Subcutaneous abdominal adipose tissue (tissue), 5 donors: ENCODE measurements around the gene TDO2.

Source experiments
- H3K27ac ChIP-seq: one replicate; pipeline ENCODE4 v1.7.0; 2013; ENCODE audit warnings: low read depth, mild to moderate bottlenecking, inconsistent platforms, low read length, moderate library complexity
- H3K27me3 ChIP-seq, 5 donors: one replicate each; pipeline ENCODE4 v1.7.0; 2013; ENCODE audit warnings: low read length in 5 of 5, inconsistent platforms in 1 of 5; ENCODE audit not compliant: control insufficient read depth in 5 of 5, insufficient read depth in 4 of 5
- H3K36me3 ChIP-seq, 5 donors: one replicate each; pipeline ENCODE4 v1.7.0; 2013; ENCODE audit warnings: low read length in 5 of 5; ENCODE audit not compliant: control insufficient read depth in 5 of 5, insufficient read depth in 5 of 5
- H3K4me1 ChIP-seq, 5 donors: one replicate each; pipeline ENCODE4 v1.7.0; 2013; ENCODE audit warnings: low read length in 5 of 5, mild to moderate bottlenecking in 3 of 5, moderate library complexity in 1 of 5; ENCODE audit not compliant: control insufficient read depth in 5 of 5, insufficient read depth in 5 of 5
- H3K4me3 ChIP-seq, 5 donors: one replicate each; pipeline ENCODE4 v1.7.0; 2013; ENCODE audit warnings: low read length in 5 of 5, low read depth in 1 of 5
- H3K9ac ChIP-seq, 5 donors: one replicate each; pipeline ENCODE4 v1.7.0; 2013; ENCODE audit warnings: low read length in 5 of 5, mild to moderate bottlenecking in 4 of 5, moderate library complexity in 3 of 5
- H3K9me3 ChIP-seq, 5 donors: one replicate each; pipeline ENCODE4 v1.7.0; 2013; ENCODE audit warnings: low read length in 5 of 5; ENCODE audit not compliant: control insufficient read depth in 5 of 5
- donor health status: healthy.
- donor health status: healthy.
- donor health status: healthy.
- donor health status: healthy.
- donor health status: healthy.

Gene TDO2

DNA sequence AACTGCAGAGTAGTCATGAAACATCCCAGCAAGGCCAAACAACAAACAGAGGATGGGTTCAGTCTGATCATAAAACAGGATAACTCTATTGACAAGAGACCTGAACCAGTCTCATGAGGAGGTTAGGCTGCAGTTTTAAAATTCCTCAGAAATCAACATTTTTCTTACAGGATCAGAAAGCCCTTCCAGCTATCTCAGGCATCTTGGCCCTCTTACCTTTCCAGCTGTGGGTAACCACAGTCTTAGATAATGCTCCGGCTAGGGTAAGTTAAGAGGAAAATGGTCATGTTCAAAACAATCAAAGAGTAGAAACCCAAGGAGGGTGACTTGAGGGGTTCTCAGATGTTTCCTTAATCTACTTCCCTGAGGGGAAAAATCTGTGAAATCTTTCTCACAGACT lies 45.0 kb downstream of the TDO2 start:
- Histone ChIP-seq H3K9me3 (no peaks in the 10 kb centered on the region), H3K27me3 (no peaks in the 10 kb centered on the region), H3K9ac (no peak overlapping the region), H3K4me3 (no peak overlapping the region), H3K36me3 (no peaks in the 10 kb centered on the region), H3K4me1 (peaks cover 0 to 6% (median 4%) of the 10 kb centered on the region in 5 donors), H3K27ac (no peak overlapping the region)

DNA sequence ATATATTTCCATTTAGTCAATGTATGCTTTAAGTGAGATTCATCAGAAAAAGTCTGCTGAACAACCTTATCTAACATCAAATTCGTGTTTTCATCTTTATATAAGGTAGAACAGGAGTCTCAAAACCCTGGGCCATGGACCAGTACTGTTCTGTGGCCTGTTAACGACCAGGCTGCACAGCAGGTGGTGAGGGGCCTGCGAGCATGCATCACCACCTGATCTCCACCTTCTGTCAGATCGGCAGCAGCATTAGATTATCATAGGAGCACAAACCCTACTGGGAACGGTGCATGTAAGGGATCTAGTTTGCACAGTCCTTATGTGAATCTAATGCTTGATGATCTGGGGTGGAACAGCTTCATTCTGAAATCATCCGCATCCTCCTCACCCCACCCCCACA lies 47.0 kb downstream of the TDO2 start:
- Histone ChIP-seq H3K9ac (no peak overlapping the region), H3K4me3 (no peak overlapping the region), H3K4me1 (peaks cover 0 to 11% (median 9%) of the 10 kb centered on the region in 5 donors)

DNA sequence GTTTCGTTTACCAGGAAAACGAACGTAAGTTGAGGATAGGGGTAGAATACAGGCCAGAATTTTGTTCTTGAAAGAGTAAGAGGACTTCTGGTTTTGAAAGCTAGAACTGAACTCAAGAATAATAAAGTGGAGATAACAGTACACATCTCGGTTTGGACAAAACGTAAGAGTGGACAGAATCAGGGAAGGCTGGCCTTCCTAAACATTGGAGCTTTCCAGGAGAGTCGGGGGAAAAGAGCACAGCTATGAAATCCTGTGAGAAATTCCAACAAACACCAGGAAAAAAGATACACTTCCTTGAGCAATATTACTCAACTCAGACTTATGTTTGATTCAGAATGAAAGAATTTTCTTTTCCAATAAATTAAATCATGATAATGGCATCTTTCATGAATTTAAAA lies 49.0 kb downstream of the TDO2 start:
- Histone ChIP-seq H3K9me3 (no peaks in the 10 kb centered on the region), H3K27ac (peak overlapping the region; percentile 99), H3K4me3 (peak overlapping the region in 3 of 5 donors; percentile 1 to 82 (median 43)), H3K9ac (peak overlapping the region in 2 of 5 donors; percentile 39 to 93), H3K36me3 (no peaks in the 10 kb centered on the region), H3K4me1 (peaks cover 0 to 11% (median 9%) of the 10 kb centered on the region in 5 donors), H3K27me3 (no peaks in the 10 kb centered on the region)

More for the DNA sequence above, 47.0 kb downstream of the TDO2 start:
- Histone ChIP-seq H3K36me3 (no peaks in the 10 kb centered on the region), H3K27ac (no peak overlapping the region), H3K27me3 (no peaks in the 10 kb centered on the region), H3K9me3 (no peaks in the 10 kb centered on the region)

DNA sequence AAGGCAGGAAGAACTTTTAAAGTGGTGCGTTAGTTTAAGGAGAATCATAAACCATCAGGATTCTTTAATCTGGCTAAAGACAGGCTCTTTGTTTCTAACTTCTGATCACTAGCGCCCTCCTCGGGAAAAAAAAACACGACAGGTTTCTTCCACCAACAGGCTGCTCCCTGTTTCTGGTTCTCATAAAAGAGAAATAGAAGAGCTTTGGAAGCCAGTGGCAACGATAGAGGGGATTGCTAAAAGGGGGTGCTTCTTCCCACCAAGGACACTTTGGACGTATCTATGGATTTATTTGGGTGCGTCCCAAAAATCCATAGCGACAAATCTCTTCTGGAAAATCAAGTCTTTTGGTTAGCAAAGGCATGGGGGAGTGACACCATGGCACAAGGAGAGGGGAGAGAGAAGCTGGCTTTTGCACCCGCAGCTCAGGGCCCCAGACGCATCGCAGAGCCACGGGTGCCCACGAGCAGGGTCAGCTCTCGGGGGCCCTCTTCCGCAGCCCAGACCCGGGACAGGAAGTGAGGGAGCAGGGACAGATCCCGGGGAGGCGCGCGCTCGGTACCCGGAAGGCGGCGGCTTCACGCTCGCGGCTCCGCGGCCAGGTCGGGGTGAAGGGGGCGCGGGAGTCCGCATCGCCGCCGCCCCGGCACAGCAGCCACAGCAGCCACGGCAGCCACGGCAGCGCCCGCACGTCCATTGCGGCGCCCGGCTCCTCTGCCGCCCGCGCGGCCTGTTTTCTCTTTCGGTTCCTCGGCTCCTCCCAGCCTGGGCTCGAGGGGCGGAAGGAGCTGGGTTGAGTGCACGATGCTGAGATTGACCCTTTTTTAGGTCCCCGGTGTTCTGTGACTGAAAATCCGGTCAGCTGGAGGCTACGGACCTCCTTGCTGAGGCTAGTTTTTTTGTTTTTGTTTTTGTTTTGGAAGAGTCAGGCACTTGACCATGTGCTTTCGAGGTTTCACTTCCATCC lies 49.9 kb downstream of the TDO2 start, which contains the start of gene CTSO:
Gene CTSO, minus strand, starts transcription at position 716 of the 967 bp plus-strand sequence. Its CDS starts 19 bp downstream, at position 697.
- peak within 1 kb of the TSS; percentile 90 to 99 (median 94) for H3K9ac ChIP-seq
- H3K9me3 ChIP-seq, result no peaks in the 10 kb centered on the region
- peaks cover 0 to 11% (median 9%) of the 10 kb centered on the region in 5 donors for H3K4me1 ChIP-seq
- no peaks in the 10 kb centered on the region for H3K27me3 ChIP-seq
- H3K4me3 ChIP-seq, result peak within 1 kb of the TSS; percentile 82 to 97 (median 90)
- H3K27ac ChIP-seq, result peak within 1 kb of the TSS; percentile 99
- no peaks in the 10 kb centered on the region for H3K36me3 ChIP-seq

DNA sequence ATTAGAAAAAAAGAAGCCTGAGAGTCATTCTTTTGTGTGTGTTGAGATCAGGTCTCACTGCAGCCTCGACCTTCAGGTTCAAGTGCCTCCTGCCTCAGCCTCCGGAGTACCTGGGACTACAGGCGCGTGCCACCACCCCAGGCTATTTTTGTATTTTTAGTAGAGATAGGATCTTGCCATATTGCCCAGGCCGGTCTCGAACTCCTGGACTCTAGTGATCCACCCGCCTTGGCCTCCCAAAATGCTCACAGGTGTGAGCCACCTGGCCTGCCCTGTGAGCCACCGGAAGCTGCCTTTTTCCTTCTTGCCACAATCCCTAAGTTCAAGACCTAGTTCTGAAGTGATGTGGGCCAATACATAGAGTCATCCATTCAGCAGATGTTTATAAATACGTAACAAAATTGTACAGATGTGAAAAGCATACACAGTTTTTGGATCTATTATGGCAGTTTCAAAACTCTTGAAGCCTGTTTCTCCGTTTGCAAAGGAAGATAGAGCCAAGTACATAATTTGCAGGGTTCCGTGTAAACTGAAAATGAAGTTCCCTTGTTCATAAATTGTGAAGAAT lies 50.7 kb downstream of the TDO2 start:
- no peaks in the 10 kb centered on the region for H3K36me3 ChIP-seq
- peak overlapping the region; percentile 99 for H3K27ac ChIP-seq
- peaks cover 0 to 11% (median 9%) of the 10 kb centered on the region in 5 donors for H3K4me1 ChIP-seq
- H3K9ac ChIP-seq, result peak overlapping the region; percentile 90 to 99 (median 94)
- no peaks in the 10 kb centered on the region for H3K27me3 ChIP-seq
- peak overlapping the region; percentile 82 to 97 (median 90) for H3K4me3 ChIP-seq
- H3K9me3 ChIP-seq, result no peaks in the 10 kb centered on the region

DNA sequence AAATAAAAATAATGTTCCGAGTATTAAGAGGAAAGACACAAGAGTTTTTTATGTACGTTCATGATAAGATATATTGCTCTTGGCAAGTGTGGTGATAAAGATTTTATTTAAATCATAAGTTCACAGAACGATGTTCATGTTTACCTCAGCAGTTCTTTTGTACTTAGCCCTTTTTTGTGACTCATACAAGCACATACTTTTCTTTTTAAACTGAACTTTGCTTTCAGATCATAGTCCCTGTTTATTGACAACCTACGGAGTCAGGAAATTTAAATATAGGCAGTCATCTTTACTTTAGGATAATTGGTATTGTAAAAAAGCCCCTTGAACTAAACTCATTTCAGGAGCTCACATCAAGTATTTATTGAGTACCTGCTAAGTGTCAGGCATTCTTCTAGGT lies 51.4 kb downstream of the TDO2 start:
- Histone ChIP-seq H3K9ac (no peak overlapping the region), H3K4me1 (peaks cover 0 to 11% (median 9%) of the 10 kb centered on the region in 5 donors), H3K36me3 (no peaks in the 10 kb centered on the region), H3K27me3 (no peaks in the 10 kb centered on the region), H3K4me3 (no peak overlapping the region), H3K27ac (no peak overlapping the region), H3K9me3 (no peaks in the 10 kb centered on the region)

DNA sequence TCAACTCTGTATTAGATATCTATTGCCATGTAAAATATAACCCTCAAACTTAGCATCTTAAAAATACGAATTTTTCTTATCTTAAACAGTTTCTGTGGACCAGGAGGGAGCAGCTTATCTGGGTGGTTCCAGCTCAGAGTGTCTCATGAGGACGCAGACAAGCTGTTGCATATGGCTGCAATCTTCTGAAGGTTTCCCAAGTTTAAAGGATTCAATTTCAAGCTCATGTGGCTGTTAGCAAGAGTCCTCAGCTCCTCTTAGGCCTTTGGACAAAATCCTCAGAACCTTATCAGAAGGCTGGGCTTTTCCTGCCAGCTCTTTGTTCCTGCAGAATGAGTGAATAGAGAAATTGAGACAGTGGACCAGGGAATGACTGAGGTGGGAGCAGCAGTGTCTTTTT lies 53.0 kb downstream of the TDO2 start:
- H3K4me3 ChIP-seq, result no peak overlapping the region
- peaks cover 0 to 11% (median 9%) of the 10 kb centered on the region in 5 donors for H3K4me1 ChIP-seq
- H3K27ac ChIP-seq, result no peak overlapping the region
- no peaks in the 10 kb centered on the region for H3K36me3 ChIP-seq
- H3K9me3 ChIP-seq, result no peaks in the 10 kb centered on the region
- H3K9ac ChIP-seq, result no peak overlapping the region
- no peaks in the 10 kb centered on the region for H3K27me3 ChIP-seq

DNA sequence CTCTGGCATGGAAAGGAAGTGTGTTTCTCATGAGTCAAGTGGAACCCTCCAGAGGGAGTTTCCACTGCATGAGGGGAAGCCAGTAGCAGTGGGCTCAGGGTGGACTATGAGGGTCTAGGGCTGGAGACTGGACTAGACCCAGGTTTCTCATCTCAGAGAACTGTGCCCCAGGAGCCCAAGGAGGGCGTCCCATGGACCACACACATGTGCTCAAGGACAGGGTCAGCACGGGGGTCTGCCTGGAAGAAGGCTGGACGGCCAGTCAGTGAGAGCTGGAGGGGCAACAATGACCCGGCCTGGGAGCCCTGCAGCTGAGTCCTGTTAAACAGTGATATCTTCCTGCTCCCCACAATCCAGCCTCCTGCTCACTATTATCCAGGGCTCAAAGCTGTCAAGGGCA lies 55.9 kb downstream of the TDO2 start:
- Histone ChIP-seq H3K27me3 (no peaks in the 10 kb centered on the region), H3K27ac (no peak overlapping the region), H3K9me3 (no peaks in the 10 kb centered on the region), H3K4me3 (no peak overlapping the region), H3K9ac (no peak overlapping the region), H3K36me3 (no peaks in the 10 kb centered on the region), H3K4me1 (peaks cover 0 to 6% (median 1%) of the 10 kb centered on the region in 5 donors)

DNA sequence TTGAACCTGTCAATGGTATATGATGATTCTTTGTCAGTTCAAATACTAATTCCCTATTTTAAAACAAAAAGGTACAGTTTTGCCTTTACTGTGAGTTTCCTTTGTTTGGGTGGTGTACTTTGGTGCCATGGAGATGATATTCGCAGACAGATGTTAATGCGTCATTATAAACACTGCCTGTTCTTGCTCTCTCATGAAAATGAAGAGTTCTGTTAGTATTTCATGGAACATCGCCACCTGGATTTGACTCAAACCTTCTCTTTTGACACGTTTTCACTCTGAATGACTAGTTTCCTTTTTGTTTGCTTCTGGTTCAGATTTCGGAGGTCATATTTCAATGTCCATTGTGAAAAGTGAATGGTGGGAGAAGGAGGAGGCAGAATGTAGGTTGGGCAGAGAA lies 57.0 kb downstream of the TDO2 start:
- Histone ChIP-seq H3K9ac (no peak overlapping the region), H3K4me3 (no peak overlapping the region)

DNA sequence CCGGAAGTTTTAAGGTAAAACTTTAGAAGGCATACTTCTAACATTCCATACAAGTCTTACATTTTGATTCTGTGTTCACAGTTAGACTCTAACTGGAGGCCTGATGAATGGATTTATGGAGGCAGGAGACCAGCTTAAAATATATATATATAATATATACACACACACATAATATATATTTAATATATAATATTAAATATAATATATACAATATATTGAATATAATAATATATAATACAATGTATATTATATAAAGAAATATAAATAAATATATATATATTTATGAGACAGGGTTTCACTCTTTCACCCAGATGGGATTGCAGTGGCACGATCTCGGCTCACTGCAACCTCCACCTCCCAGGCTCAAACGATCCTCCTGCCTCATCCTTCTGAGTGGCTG lies 58.1 kb downstream of the TDO2 start:
- peaks cover 0 to 9% (median 4%) of the 10 kb centered on the region in 5 donors for H3K4me1 ChIP-seq
- H3K36me3 ChIP-seq, result no peaks in the 10 kb centered on the region
- H3K9ac ChIP-seq, result no peak overlapping the region
- no peak overlapping the region for H3K4me3 ChIP-seq
- no peak overlapping the region for H3K27ac ChIP-seq
- no peaks in the 10 kb centered on the region for H3K9me3 ChIP-seq
- H3K27me3 ChIP-seq, result no peaks in the 10 kb centered on the region

More for the DNA sequence above, 57.0 kb downstream of the TDO2 start:
- no peaks in the 10 kb centered on the region for H3K36me3 ChIP-seq
- H3K4me1 ChIP-seq, result peaks cover 0 to 9% (median 4%) of the 10 kb centered on the region in 5 donors
- no peak overlapping the region for H3K27ac ChIP-seq
- H3K27me3 ChIP-seq, result no peaks in the 10 kb centered on the region
- no peaks in the 10 kb centered on the region for H3K9me3 ChIP-seq
